ENCODE measurements around the gene TDRD1.

The TDRD1 gene

DNA sequence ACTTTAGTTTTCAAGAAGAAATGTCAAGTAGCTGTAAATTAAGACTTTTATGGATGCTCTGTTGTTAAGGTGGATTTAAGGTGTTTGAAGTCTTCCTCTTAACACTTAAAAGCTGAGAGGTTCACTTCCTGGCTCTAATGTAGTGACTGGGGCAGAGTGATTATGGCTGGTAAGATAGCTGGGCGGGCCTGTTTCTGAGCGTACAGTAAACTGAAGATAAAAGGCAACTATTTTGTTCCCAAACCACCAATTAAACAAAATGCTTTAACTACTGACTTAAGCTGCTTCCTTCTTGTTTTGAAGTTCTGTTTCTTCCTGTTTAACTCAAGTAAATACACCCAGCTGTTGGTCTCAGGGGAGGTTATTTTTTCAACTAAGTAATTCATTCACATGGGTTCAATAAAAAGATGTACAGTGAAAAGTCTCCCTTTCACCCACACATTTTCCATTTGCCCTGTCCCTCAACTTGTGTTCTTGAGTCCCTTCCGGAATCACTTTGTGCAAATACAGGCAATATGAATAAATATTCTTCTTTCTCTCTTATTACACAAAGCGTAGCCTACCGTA is 79.2 kb downstream of the TDRD1 start:
- H3K4me1 ChIP-seq (ENCODE audit: control insufficient read depth, low read length), result no peaks in the 10 kb centered on the region
- H3K9me2 ChIP-seq (replicated peaks; ENCODE audit: control insufficient read depth, low read length), result no peaks in the 10 kb centered on the region
- no peak overlapping the region for H3K4me3 ChIP-seq (ENCODE audit: low read length)
- H3K27me3 ChIP-seq (ENCODE audit: control insufficient read depth, low read length), result no peaks in the 10 kb centered on the region
- no peaks in the 10 kb centered on the region for H3K36me3 ChIP-seq (ENCODE audit: control insufficient read depth, low read length)
- no peak overlapping the region for H3K27ac ChIP-seq (ENCODE audit: low read depth, low read length)
- H3K9me3 ChIP-seq (ENCODE audit: control insufficient read depth, insufficient read depth, low read length), result no peaks in the 10 kb centered on the region
- H3K4me2 ChIP-seq (ENCODE audit: low read length), result no peak overlapping the region
- H3K79me2 ChIP-seq (ENCODE audit: control insufficient read depth, low read length), result no peaks in the 10 kb centered on the region
- TF ChIP-seq, protein P1, sequence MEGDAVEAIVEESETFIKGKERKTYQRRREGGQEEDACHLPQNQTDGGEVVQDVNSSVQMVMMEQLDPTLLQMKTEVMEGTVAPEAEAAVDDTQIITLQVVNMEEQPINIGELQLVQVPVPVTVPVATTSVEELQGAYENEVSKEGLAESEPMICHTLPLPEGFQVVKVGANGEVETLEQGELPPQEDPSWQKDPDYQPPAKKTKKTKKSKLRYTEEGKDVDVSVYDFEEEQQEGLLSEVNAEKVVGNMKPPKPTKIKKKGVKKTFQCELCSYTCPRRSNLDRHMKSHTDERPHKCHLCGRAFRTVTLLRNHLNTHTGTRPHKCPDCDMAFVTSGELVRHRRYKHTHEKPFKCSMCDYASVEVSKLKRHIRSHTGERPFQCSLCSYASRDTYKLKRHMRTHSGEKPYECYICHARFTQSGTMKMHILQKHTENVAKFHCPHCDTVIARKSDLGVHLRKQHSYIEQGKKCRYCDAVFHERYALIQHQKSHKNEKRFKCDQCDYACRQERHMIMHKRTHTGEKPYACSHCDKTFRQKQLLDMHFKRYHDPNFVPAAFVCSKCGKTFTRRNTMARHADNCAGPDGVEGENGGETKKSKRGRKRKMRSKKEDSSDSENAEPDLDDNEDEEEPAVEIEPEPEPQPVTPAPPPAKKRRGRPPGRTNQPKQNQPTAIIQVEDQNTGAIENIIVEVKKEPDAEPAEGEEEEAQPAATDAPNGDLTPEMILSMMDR (IDR thresholded peaks at IDR 0.05; ENCODE audit: low read depth, low read length, poor library complexity, severe bottlenecking), result no peak
- TF ChIP-seq EZH2phosphoT487 (IDR thresholded peaks at IDR 0.05; ENCODE audit: borderline replicate concordance, low read length), result no peak
- H3F3A ChIP-seq (ENCODE audit: control insufficient read depth, insufficient read depth), result no peaks in the 10 kb centered on the region
- H4K20me1 ChIP-seq (ENCODE audit: control insufficient read depth, insufficient read depth, low read depth, low read length), result no peaks in the 10 kb centered on the region

DNA sequence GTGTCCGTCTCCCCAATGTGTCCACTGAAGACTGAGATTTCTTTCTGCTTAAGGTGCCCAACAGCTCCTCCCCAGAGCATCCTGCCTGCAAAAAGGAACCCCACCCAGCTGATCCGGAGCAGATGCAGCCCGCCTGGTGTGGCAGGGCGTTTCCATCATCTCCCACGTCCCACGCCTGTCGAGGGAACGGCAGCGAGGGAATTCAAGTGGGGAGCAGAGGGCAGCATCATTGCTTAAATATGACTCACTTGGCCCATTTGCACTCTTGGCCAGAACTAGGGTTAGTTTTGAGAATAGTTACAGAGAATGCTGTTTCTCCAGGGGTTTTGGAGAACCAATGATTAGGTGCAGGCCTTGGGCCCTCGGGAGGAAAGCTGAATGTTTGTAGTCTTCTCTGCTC is 80.7 kb downstream of the TDRD1 start:
- no peaks in the 10 kb centered on the region for H3K27me3 ChIP-seq (ENCODE audit: control insufficient read depth, low read length)
- no peak for TF ChIP-seq EZH2phosphoT487 (IDR thresholded peaks at IDR 0.05; ENCODE audit: borderline replicate concordance, low read length)
- TF ChIP-seq, protein P1 (IDR thresholded peaks at IDR 0.05; ENCODE audit: low read depth, low read length, poor library complexity, severe bottlenecking), result no peak
- H3K9me3 ChIP-seq (ENCODE audit: control insufficient read depth, insufficient read depth, low read length), result no peaks in the 10 kb centered on the region
- H4K20me1 ChIP-seq (ENCODE audit: control insufficient read depth, insufficient read depth, low read depth, low read length), result no peaks in the 10 kb centered on the region
- H3K9me2 ChIP-seq (replicated peaks; ENCODE audit: control insufficient read depth, low read length), result no peaks in the 10 kb centered on the region
- H3K79me2 ChIP-seq (ENCODE audit: control insufficient read depth, low read length), result no peaks in the 10 kb centered on the region
- no peaks in the 10 kb centered on the region for H3F3A ChIP-seq (ENCODE audit: control insufficient read depth, insufficient read depth)
- no peak overlapping the region for H3K4me2 ChIP-seq (ENCODE audit: low read length)
- no peaks in the 10 kb centered on the region for H3K36me3 ChIP-seq (ENCODE audit: control insufficient read depth, low read length)
- H3K27ac ChIP-seq (ENCODE audit: low read depth, low read length), result no peak overlapping the region
- H3K4me3 ChIP-seq (ENCODE audit: low read length), result no peak overlapping the region
- H3K4me1 ChIP-seq (ENCODE audit: control insufficient read depth, low read length), result no peaks in the 10 kb centered on the region

DNA sequence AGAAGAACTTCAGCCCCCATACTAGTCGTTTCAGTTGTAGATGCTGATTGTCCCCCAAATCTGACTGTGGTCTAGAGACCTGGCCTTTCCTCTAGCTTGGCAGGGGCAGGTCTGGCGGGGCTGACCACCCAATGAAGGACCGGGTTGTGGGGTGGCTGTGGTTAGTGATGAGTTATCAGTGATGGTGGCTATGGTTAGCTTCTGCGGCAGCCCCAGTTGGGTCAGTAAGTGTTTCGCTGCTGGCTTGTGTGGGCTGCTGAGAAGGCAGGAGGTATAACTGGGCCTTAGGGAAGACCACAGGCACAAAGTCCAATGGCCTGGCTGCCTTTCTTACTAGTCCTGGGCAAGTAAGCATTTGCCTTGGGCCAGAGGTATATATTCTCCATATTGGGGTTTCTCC is 81.2 kb downstream of the TDRD1 start:
- no peak overlapping the region for H3K4me3 ChIP-seq (ENCODE audit: low read length)
- H3K4me1 ChIP-seq (ENCODE audit: control insufficient read depth, low read length), result no peaks in the 10 kb centered on the region
- no peaks in the 10 kb centered on the region for H3K9me2 ChIP-seq (replicated peaks; ENCODE audit: control insufficient read depth, low read length)
- no peaks in the 10 kb centered on the region for H4K20me1 ChIP-seq (ENCODE audit: control insufficient read depth, insufficient read depth, low read depth, low read length)
- H3K27me3 ChIP-seq (ENCODE audit: control insufficient read depth, low read length), result no peaks in the 10 kb centered on the region
- H3K36me3 ChIP-seq (ENCODE audit: control insufficient read depth, low read length), result no peaks in the 10 kb centered on the region
- H3K79me2 ChIP-seq (ENCODE audit: control insufficient read depth, low read length), result no peaks in the 10 kb centered on the region
- no peak overlapping the region for H3K27ac ChIP-seq (ENCODE audit: low read depth, low read length)
- H3F3A ChIP-seq (ENCODE audit: control insufficient read depth, insufficient read depth), result no peaks in the 10 kb centered on the region
- no peaks in the 10 kb centered on the region for H3K9me3 ChIP-seq (ENCODE audit: control insufficient read depth, insufficient read depth, low read length)
- TF ChIP-seq EZH2phosphoT487 (IDR thresholded peaks at IDR 0.05; ENCODE audit: borderline replicate concordance, low read length), result no peak
- TF ChIP-seq, protein P1 (IDR thresholded peaks at IDR 0.05; ENCODE audit: low read depth, low read length, poor library complexity, severe bottlenecking), result no peak
- no peak overlapping the region for H3K4me2 ChIP-seq (ENCODE audit: low read length)
